HG03469 (cell line): ENCODE data around the gene NRL.
"Not testable (repeated sequence)": the region's sequence is repeated elsewhere in the genome, so short reads cannot be mapped to it uniquely, and the experiment has no call there.

ENCODE experiments used
- ATAC-seq: cut with Tn5 transposase; IDR thresholded peaks from one replicate; pipeline ENCODE4 v1.9.1; 2021; ENCODE audit warnings: mild to moderate bottlenecking, moderate library complexity, moderate number of reproducible peaks; ENCODE audit not compliant: unreplicated experiment

Gene NRL

GRCh38 chr14:24127673-24128072 lies 12.9 kb upstream of the NRL start:
- ATAC-seq = no peak

GRCh38 chr14:24126939-24127338 lies 12.2 kb upstream of the NRL start:
- no peak for ATAC-seq

- peak; percentile 41 for ATAC-seq
Measured at GRCh38 chr14:24123424-24124417, 9.0 kb upstream of the NRL start.

- no peak for ATAC-seq
Measured at GRCh38 chr14:24122898-24123297, 8.1 kb upstream of the NRL start.

GRCh38 chr14:24122416-24122815 lies 7.7 kb upstream of the NRL start:
- no peak for ATAC-seq

- no peak for ATAC-seq
Measured at GRCh38 chr14:24121210-24121609, 6.5 kb upstream of the NRL start.

- no peak for ATAC-seq
Measured at GRCh38 chr14:24119691-24120090, 4.9 kb upstream of the NRL start.

- ATAC-seq = no peak
Measured at GRCh38 chr14:24117179-24117578, 2.4 kb upstream of the NRL start.

- no peak for ATAC-seq
Measured at GRCh38 chr14:24116128-24116814, 1.5 kb upstream of the NRL start.

- ATAC-seq = no peak
Measured at GRCh38 chr14:24115422-24116127, 826 bp upstream of the NRL start.

GRCh38 chr14:24113801-24114531 lies 783 bp downstream of the NRL start:
- ATAC-seq = peak; percentile 10

GRCh38 chr14:24113379-24113800 lies 1.4 kb downstream of the NRL start:
- ATAC-seq = no peak

- ATAC-seq = no peak
Measured at GRCh38 chr14:24110523-24110922, 4.2 kb downstream of the NRL start.

GRCh38 chr14:24110060-24110459 lies 4.7 kb downstream of the NRL start:
- ATAC-seq = no peak

- ATAC-seq = no peak
Measured at GRCh38 chr14:24108336-24108874, 6.3 kb downstream of the NRL start.

GRCh38 chr14:24106672-24107271 lies 8.0 kb downstream of the NRL start:
- no peak for ATAC-seq

- not testable (repeated sequence) for ATAC-seq
Measured at GRCh38 chr14:24105609-24106239, 9.0 kb downstream of the NRL start.

GRCh38 chr14:24103451-24103850 lies 11.3 kb downstream of the NRL start:
- no peak for ATAC-seq

GRCh38 chr14:24102357-24103048 lies 12.2 kb downstream of the NRL start:
- no peak for ATAC-seq
